IPS DF 19.7 (cell line): ENCODE results near the gene RAB12.
"Not testable (repeated sequence)": the region's sequence is repeated elsewhere in the genome, so short reads cannot be mapped to it uniquely, and the experiment has no call there.

ENCODE experiments used
- DNase-seq: peaks from one replicate; pipeline ENCODE4 v3.0.0-alpha.2; 2013; ENCODE audit warnings: low read depth, low spot score

Gene RAB12

GRCh38 chr18:8608795-8609658 is at the start of gene RAB12:
Gene RAB12, plus strand, starts transcription at chr18:8609437. Its CDS starts 3 bp downstream, at chr18:8609440.
- no peak for DNase-seq

GRCh38 chr18:8559612-8560186 is 49.5 kb upstream of the RAB12 start:
- DNase-seq = no peak

- DNase-seq = no peak
Measured at GRCh38 chr18:8561123-8561910, 47.9 kb upstream of the RAB12 start.

- DNase-seq = no peak
Measured at GRCh38 chr18:8562070-8562469, 47.2 kb upstream of the RAB12 start.

- no peak for DNase-seq
Measured at GRCh38 chr18:8562919-8563318, 46.3 kb upstream of the RAB12 start.

- DNase-seq = peak; percentile 15
Measured at GRCh38 chr18:8571399-8571798, 37.8 kb upstream of the RAB12 start.

GRCh38 chr18:8573766-8574165 is 35.5 kb upstream of the RAB12 start:
- DNase-seq = not testable (repeated sequence)

- no peak for DNase-seq
Measured at GRCh38 chr18:8584798-8585197, 24.4 kb upstream of the RAB12 start.

GRCh38 chr18:8586941-8587340 is 22.3 kb upstream of the RAB12 start:
- DNase-seq = no peak

GRCh38 chr18:8595445-8595844 is 13.8 kb upstream of the RAB12 start:
- no peak for DNase-seq

GRCh38 chr18:8601277-8602032 is 7.8 kb upstream of the RAB12 start:
- DNase-seq = no peak

- DNase-seq = no peak
Measured at GRCh38 chr18:8602040-8602439, 7.2 kb upstream of the RAB12 start.

- no peak for DNase-seq
Measured at GRCh38 chr18:8602557-8602956, 6.7 kb upstream of the RAB12 start.

- DNase-seq = no peak
Measured at GRCh38 chr18:8603663-8604520, 5.3 kb upstream of the RAB12 start.

GRCh38 chr18:8605974-8606373 is 3.3 kb upstream of the RAB12 start:
- DNase-seq = no peak

- no peak for DNase-seq
Measured at GRCh38 chr18:8607776-8608742, 1.2 kb upstream of the RAB12 start.

- DNase-seq = no peak
Measured at GRCh38 chr18:8609659-8610458, 622 bp downstream of the RAB12 start.

- no peak for DNase-seq
Measured at GRCh38 chr18:8610459-8610851, 1.2 kb downstream of the RAB12 start.
